ENCODE results near the gene SERPINA1. TPM values are rescaled to one million over a fixed set of nuclear protein-coding genes. Genes with fewer than 3 reads are reported as not detected.

The SERPINA1 gene
- polyA plus RNA-seq, 2 of the 4 experiments (the other 2 are of a cell fraction): 0.34 to 2.2 TPM

DNA sequence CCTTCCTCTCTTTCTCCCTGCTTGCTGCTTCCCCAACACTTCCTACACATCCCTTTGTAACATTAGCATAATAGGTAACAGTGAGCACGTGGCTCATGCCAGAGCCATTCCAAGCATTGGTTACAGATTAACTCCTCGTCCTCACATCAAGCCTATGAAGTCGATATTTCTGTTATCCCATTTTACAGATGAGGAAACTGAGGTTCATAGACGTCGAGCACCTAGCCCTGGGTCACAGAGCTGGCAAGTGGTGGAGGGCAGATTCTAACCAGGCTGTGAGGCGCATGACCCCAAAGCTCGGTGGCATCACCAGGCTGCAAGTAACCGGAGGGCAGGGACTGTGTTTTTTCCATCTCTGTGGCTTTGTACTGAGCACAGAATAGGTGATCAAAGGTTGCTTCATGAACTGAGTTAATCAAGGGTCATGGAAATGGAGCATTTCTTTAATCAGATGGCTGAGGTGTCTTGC, 5.7 kb upstream of the SERPINA1 start:
- 44% methylated on average over 8 of the region's 8 CpGs for WGBS (ENCODE audit: missing lambda C conversion rate)
- ChIA-PET POLR2A (no interaction called here), CTCF (no interaction called here)
- TF ChIP-seq RFX5 (IDR thresholded peaks at IDR 0.05) (no peak), PHF8 (IDR thresholded peaks at IDR 0.05; ENCODE audit: borderline replicate concordance, low read depth) (no peak), TFCP2L1 (CRISPR knock-in tag; IDR thresholded peaks at IDR 0.05) (no peak), ZSCAN20 (CRISPR knock-in tag; IDR thresholded peaks at IDR 0.05) (no peak), NPAS2 (CRISPR knock-in tag; IDR thresholded peaks at IDR 0.05; ENCODE audit: borderline replicate concordance) (no peak), KDM1A (IDR thresholded peaks at IDR 0.05; ENCODE audit: low read depth) (peak; percentile 56; the same call in 1 of the 2 replicates)
- TF ChIP-seq, protein P1, sequence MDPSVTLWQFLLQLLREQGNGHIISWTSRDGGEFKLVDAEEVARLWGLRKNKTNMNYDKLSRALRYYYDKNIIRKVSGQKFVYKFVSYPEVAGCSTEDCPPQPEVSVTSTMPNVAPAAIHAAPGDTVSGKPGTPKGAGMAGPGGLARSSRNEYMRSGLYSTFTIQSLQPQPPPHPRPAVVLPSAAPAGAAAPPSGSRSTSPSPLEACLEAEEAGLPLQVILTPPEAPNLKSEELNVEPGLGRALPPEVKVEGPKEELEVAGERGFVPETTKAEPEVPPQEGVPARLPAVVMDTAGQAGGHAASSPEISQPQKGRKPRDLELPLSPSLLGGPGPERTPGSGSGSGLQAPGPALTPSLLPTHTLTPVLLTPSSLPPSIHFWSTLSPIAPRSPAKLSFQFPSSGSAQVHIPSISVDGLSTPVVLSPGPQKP (IDR thresholded peaks at IDR 0.05; ENCODE audit: low read depth, low read length): no peak
- ATAC-seq (no peak), FAIRE-seq (no peak), DNase-seq (ENCODE audit: low read depth in 1 of 2, low spot score in 1 of 2) (no peak)
- Histone ChIP-seq H3K4me1 (0 out of 3 replicates have a peak, but pooled peaks cover 5% of the 10 kb centered on the region), H3K27ac (no peak overlapping the region), H3K4me2 (no peak overlapping the region), H3K9me3 (no peaks in the 10 kb centered on the region), H3K4me3 (no peak overlapping the region)

DNA sequence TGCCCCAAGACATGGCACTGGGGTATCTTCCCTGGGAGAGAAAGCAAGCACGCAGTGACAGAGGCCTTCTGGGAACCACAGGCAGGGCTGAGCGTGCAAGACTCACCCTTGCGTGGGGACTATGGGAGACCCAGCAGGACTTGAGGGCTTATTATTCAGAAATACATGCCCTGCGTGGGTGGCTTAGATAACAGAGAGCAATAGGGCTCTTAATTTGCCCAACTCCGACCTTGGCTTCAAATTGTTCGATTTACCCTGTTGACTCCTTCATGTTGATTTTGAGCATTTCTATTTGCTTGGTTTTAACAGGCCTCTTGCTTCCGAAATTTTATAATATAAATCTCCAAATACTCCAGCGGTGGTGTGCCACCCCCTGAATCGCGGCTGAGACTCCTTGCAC, 5.1 kb upstream of the SERPINA1 start:
- TF ChIP-seq FOSB (CRISPR knock-in tag; IDR thresholded peaks at IDR 0.05) (no peak), NFE2L2 (conservative IDR thresholded peaks at IDR 0.05; ENCODE audit: low read length) (no peak), HDAC2 (IDR thresholded peaks at IDR 0.05) (no peak), RFX5 (IDR thresholded peaks at IDR 0.05) (no peak), HOXA7 (CRISPR knock-in tag; IDR thresholded peaks at IDR 0.05) (no peak), RARB (CRISPR knock-in tag; IDR thresholded peaks at IDR 0.05) (no peak), CHD2 (IDR thresholded peaks at IDR 0.05; ENCODE audit: low read length, partially characterized antibody) (no peak), CEBPB (IDR thresholded peaks at IDR 0.05) (no peak), NR3C1 (IDR thresholded peaks at IDR 0.05) (no peak), TP53 (CRISPR knock-in tag; IDR thresholded peaks at IDR 0.05) (no peak), EP300 (IDR thresholded peaks at IDR 0.05) (no peak), HOXB13 (CRISPR knock-in tag; IDR thresholded peaks at IDR 0.05; ENCODE audit: low read depth) (no peak), RNF2 (IDR thresholded peaks at IDR 0.05; ENCODE audit: borderline replicate concordance, low read depth) (no peak), JUN (IDR thresholded peaks at IDR 0.05) (no peak), EHMT2 (IDR thresholded peaks at IDR 0.05; ENCODE audit: low read depth) (no peak)
- TF ChIP-seq, protein P2, sequence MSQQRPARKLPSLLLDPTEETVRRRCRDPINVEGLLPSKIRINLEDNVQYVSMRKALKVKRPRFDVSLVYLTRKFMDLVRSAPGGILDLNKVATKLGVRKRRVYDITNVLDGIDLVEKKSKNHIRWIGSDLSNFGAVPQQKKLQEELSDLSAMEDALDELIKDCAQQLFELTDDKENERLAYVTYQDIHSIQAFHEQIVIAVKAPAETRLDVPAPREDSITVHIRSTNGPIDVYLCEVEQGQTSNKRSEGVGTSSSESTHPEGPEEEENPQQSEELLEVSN (IDR thresholded peaks at IDR 0.05; ENCODE audit: borderline replicate concordance, low read depth): no peak
- TF ChIP-seq, protein P3, sequence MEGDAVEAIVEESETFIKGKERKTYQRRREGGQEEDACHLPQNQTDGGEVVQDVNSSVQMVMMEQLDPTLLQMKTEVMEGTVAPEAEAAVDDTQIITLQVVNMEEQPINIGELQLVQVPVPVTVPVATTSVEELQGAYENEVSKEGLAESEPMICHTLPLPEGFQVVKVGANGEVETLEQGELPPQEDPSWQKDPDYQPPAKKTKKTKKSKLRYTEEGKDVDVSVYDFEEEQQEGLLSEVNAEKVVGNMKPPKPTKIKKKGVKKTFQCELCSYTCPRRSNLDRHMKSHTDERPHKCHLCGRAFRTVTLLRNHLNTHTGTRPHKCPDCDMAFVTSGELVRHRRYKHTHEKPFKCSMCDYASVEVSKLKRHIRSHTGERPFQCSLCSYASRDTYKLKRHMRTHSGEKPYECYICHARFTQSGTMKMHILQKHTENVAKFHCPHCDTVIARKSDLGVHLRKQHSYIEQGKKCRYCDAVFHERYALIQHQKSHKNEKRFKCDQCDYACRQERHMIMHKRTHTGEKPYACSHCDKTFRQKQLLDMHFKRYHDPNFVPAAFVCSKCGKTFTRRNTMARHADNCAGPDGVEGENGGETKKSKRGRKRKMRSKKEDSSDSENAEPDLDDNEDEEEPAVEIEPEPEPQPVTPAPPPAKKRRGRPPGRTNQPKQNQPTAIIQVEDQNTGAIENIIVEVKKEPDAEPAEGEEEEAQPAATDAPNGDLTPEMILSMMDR (IDR thresholded peaks at IDR 0.05): no peak
- TF ChIP-seq, protein P4, sequence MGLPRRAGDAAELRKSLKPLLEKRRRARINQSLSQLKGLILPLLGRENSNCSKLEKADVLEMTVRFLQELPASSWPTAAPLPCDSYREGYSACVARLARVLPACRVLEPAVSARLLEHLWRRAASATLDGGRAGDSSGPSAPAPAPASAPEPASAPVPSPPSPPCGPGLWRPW (IDR thresholded peaks at IDR 0.05): no peak
- TF ChIP-seq, protein P5, sequence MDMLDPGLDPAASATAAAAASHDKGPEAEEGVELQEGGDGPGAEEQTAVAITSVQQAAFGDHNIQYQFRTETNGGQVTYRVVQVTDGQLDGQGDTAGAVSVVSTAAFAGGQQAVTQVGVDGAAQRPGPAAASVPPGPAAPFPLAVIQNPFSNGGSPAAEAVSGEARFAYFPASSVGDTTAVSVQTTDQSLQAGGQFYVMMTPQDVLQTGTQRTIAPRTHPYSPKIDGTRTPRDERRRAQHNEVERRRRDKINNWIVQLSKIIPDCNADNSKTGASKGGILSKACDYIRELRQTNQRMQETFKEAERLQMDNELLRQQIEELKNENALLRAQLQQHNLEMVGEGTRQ (IDR thresholded peaks at IDR 0.05): no peak
- CTCF ChIA-PET: interaction anchor here (1.0 kb wide), 1 partner anchor 30 kb away, joined by 4 read pairs; no protein-coding TSS in a partner anchor
- H3K9me3 ChIP-seq: no peaks in the 10 kb centered on the region
- 0 out of 3 replicates have a peak, but pooled peaks cover 5% of the 10 kb centered on the region for H3K4me1 ChIP-seq
- no peak overlapping the region for H3K4me2 ChIP-seq
- DNase-seq (ENCODE audit: low read depth in 1 of 2, low spot score in 1 of 2): no peak
- no peak for FAIRE-seq
- ATAC-seq: no peak
- no peak overlapping the region for H3K4me3 ChIP-seq
- POLR2A ChIA-PET: no interaction called here
- H3K27ac ChIP-seq: no peak overlapping the region
- 82% methylated on average over 10 of the region's 10 CpGs for WGBS (ENCODE audit: missing lambda C conversion rate)

Data from A549 (cell line).